HepG2 (cell line): Measurements from ENCODE around the gene SELENOH. TPM values are rescaled to one million over a fixed set of nuclear protein-coding genes. Genes with fewer than 3 reads are reported as not detected.

ENCODE experiments used
- ATAC-seq: fragments of 200-7000 bp; cut with Tn5 transposase; 3 replicates; pipeline ENCODE4 v1.9.1; 2020; ENCODE audit warnings: mild to moderate bottlenecking, moderate library complexity
- BruUV-seq: library from RNA; stranded (reverse); fragments of 400-500 nt; replicated peaks from 2 replicates; lab custom pipeline; 2021; lab: Mats Ljungman, UMichigan
- CTCF ChIA-PET: fragments of 300-600 bp; formaldehyde crosslinking; extraction: SDS; loops from one replicate; lab custom pipeline; 2021; ENCODE audit warnings: low total read pairs, inconsistent platforms, low intra/inter-chr PET ratio; lab: Yijun Ruan, JAX
- POLR2A ChIA-PET: fragments of 350-600 bp; sonication (Branson Sonifier 250); formaldehyde crosslinking; loops from one replicate; lab custom pipeline; 2020; ENCODE audit warnings: antibody characterized with exemption, inconsistent platforms; lab: Yijun Ruan, JAX
- DNase-seq: peaks from one replicate; pipeline ENCODE4 v3.0.0-alpha.2; 2015; ENCODE audit warnings: low spot score
- FAIRE-seq: peaks from 3 replicates; lab custom pipeline; 2011; peaks lifted over from hg19 to GRCh38; lab: Jason Lieb, UNC
- H2AFZ ChIP-seq: one replicate; pipeline ENCODE4 v1.6.1; 2011; ENCODE audit warnings: low read length, inconsistent platforms
- H3K27ac ChIP-seq: fragments of 300-600 bp; 3 replicates; pipeline ENCODE4 v1.8.0; 2011; ENCODE audit warnings: mixed run types, mild to moderate bottlenecking, mixed read lengths, low read length, inconsistent platforms; ENCODE audit not compliant: insufficient read depth; ENCODE audit errors: extremely low read length
- H3K27me3 ChIP-seq, 2 experiments: fragments of 200-600 bp in 1 of 2; 2 replicates in 1 of 2; 3 replicates in 1 of 2; pipeline versions ENCODE4 v1.6.0 to v1.8.0; 2011; ENCODE audit warnings: low read length in 2 of 2, mild to moderate bottlenecking in 2 of 2, moderate library complexity in 2 of 2, inconsistent platforms in 1 of 2; ENCODE audit not compliant: insufficient read depth in 2 of 2, control insufficient read depth in 1 of 2
- H3K36me3 ChIP-seq, 2 experiments: fragments of 200-600 bp in 1 of 2; replicated peaks in 1 of 2; 2 replicates in 1 of 2; 3 replicates in 1 of 2; pipeline versions ENCODE4 v1.5.1 to v1.8.0; 2011; ENCODE audit warnings: low read length in 2 of 2, inconsistent platforms in 1 of 2; ENCODE audit not compliant: insufficient read depth in 2 of 2, control insufficient read depth in 1 of 2
- H3K4me1 ChIP-seq: 2 replicates; pipeline ENCODE4 v1.5.1; 2012; ENCODE audit warnings: low read length, inconsistent platforms; ENCODE audit not compliant: insufficient read depth
- H3K4me2 ChIP-seq: 2 replicates; pipeline ENCODE4 v1.6.0; 2011; ENCODE audit warnings: low read depth, low read length, inconsistent platforms
- H3K4me3 ChIP-seq, 3 experiments: fragments of 200-600 bp in 1 of 3; sonication (generic), shearing (Covaris generic) in 1 of 3; replicated peaks in 1 of 3; 2 replicates each; pipeline ENCODE4 v1.5.1; 2011 to 2016; ENCODE audit warnings: low read length in 3 of 3, inconsistent platforms in 2 of 3, low read depth in 2 of 3, mild to moderate bottlenecking in 2 of 3, control low read depth in 1 of 3, mixed read lengths in 1 of 3; ENCODE audit not compliant: insufficient read depth in 1 of 3
- H3K79me2 ChIP-seq: one replicate; pipeline ENCODE4 v1.6.1; 2011; ENCODE audit warnings: low read length, inconsistent platforms; ENCODE audit not compliant: insufficient read depth
- H3K9ac ChIP-seq: 2 replicates; pipeline ENCODE4 v1.6.0; 2011; ENCODE audit warnings: mild to moderate bottlenecking, low read depth, low read length, inconsistent platforms; ENCODE audit not compliant: insufficient read depth
- H3K9me3 ChIP-seq: 2 replicates; pipeline ENCODE4 v1.5.1; 2012; ENCODE audit warnings: mild to moderate bottlenecking, low read length
- H4K20me1 ChIP-seq: 2 replicates; pipeline ENCODE4 v1.6.0; 2011; ENCODE audit warnings: inconsistent platforms, mild to moderate bottlenecking, low read length, moderate library complexity; ENCODE audit not compliant: insufficient read depth
- CEBPZ ChIP-seq: IDR thresholded peaks from 2 replicates; pipeline ENCODE4 v1.6.1; 2012; ENCODE audit warnings: low read length, improper control_type of control experiment
- EED ChIP-seq: sonication (generic); formaldehyde crosslinking; IDR thresholded peaks from 2 replicates; pipeline ENCODE4 v1.5.0; 2020; ENCODE audit warnings: mild to moderate bottlenecking, missing genetic modification reagents
- ELK4 ChIP-seq: sonication (generic); formaldehyde crosslinking; IDR thresholded peaks from 2 replicates; pipeline ENCODE4 v1.9.0; 2021; ENCODE audit warnings: missing genetic modification reagents, borderline replicate concordance
- HNF4G ChIP-seq, 2 experiments: sonication (generic) in 1 of 2; formaldehyde crosslinking in 1 of 2; IDR thresholded peaks; 2 replicates each; pipeline versions ENCODE4 v1.4.0 to v1.6.1; 2011 to 2020; ENCODE audit warnings: borderline replicate concordance in 2 of 2, low read depth in 2 of 2, mild to moderate bottlenecking in 2 of 2, low read length in 1 of 2, missing genetic modification reagents in 1 of 2, moderate library complexity in 1 of 2
- NFYC ChIP-seq: IDR thresholded peaks from 2 replicates; pipeline ENCODE4 v1.6.1; 2016; ENCODE audit warnings: missing genetic modification reagents, missing compliant biosample characterization
- NPAS2 ChIP-seq: sonication (generic); formaldehyde crosslinking; IDR thresholded peaks from 2 replicates; pipeline ENCODE4 v1.8.0; 2022; ENCODE audit warnings: mild to moderate bottlenecking, missing genetic modification reagents, borderline replicate concordance
- NRL ChIP-seq: sonication (generic); formaldehyde crosslinking; IDR thresholded peaks from 2 replicates; pipeline ENCODE4 v1.5.0; 2020; ENCODE audit warnings: missing genetic modification reagents, mild to moderate bottlenecking, moderate library complexity, borderline replicate concordance
- REL ChIP-seq: sonication (generic); formaldehyde crosslinking; conservative IDR thresholded peaks from 2 replicates; pipeline ENCODE4 v1.8.0; 2022; ENCODE audit warnings: mild to moderate bottlenecking, missing genetic modification reagents, moderate library complexity
- SOX6 ChIP-seq, 2 experiments: fragments of 450-650 bp in 1 of 2; sonication (generic) in 1 of 2; formaldehyde crosslinking in 1 of 2; IDR thresholded peaks; 2 replicates each; pipeline versions ENCODE4 v1.4.0 to v1.6.1; 2017 to 2020; ENCODE audit warnings: antibody characterized with exemption in 1 of 2, mild to moderate bottlenecking in 1 of 2, missing genetic modification reagents in 1 of 2
- ZFP62 ChIP-seq: sonication (generic); formaldehyde crosslinking; IDR thresholded peaks from 2 replicates; pipeline ENCODE4 v1.4.0; 2020; ENCODE audit warnings: missing genetic modification reagents
- ZNF546 ChIP-seq: sonication (generic); formaldehyde crosslinking; conservative IDR thresholded peaks from 2 replicates; pipeline ENCODE4 v1.8.1; 2023; ENCODE audit warnings: mild to moderate bottlenecking, missing genetic modification reagents
- ZNF747 ChIP-seq: sonication (generic); formaldehyde crosslinking; IDR thresholded peaks from 2 replicates; pipeline ENCODE4 v1.8.1; 2023; ENCODE audit warnings: missing genetic modification reagents, mild to moderate bottlenecking, borderline replicate concordance
- WGBS: methylation state at CpG from one replicate; pipeline ENCODE4 v1.1.6; 2017; ENCODE audit warnings: low lambda C conversion rate; 5-methylcytosine and 5-hydroxymethylcytosine counted together
- in situ Hi-C: cut with HindIII; loops from 2 replicates; pipeline ENCODE4 v1.10.0; 2017; ENCODE audit warnings: low pct_unique_long_range_greater_than_20kb; ENCODE audit not compliant: extremely low pct_ligation_motif_present
- intact Hi-C: fragments of 100-400 bp; cut with micrococcal nuclease; formaldehyde crosslinking; loops from one replicate; pipeline ENCODE4 v1.10.0; 2022; ENCODE audit not compliant: unreplicated experiment
- polyA plus RNA-seq, 8 experiments: library from polyadenylated mRNA; depleted of rRNA in 3 of 8; stranded (reverse) in 7 of 8; unstranded in 1 of 8; fragments of >200 nt; fragmentation: Illumina TruSeq in 4 of 8; extraction: Trizol in 4 of 8; gene quantifications; 2 replicates each; pipeline versions ENCODE4 v1.2.1 to v1.2.3, GENCODE V29; 2011 to 2016; ENCODE audit warnings: low read depth in 4 of 8, missing spikeins in 1 of 8, mixed read lengths in 1 of 8; ENCODE audit not compliant: insufficient read depth in 1 of 8
- total RNA-seq, 5 experiments: library from RNA; depleted of rRNA; stranded (reverse); fragments of >200 nt; fragmentation: Illumina TruSeq; extraction: Trizol; gene quantifications; 2 replicates each; pipeline ENCODE4 v1.2.3, GENCODE V29; 2016; ENCODE audit warnings: low read depth in 1 of 5
- TF ChIP-seq, protein P1 (sequence below): IDR thresholded peaks from 2 replicates; pipeline ENCODE4 v1.6.1; 2016

Gene SELENOH
- total and polyA plus RNA-seq, 2 of the 13 experiments (the other 11 are each of a cell fraction or from before 2014, with no cell fraction given) = 27.2 to 77.4 TPM

DNA sequence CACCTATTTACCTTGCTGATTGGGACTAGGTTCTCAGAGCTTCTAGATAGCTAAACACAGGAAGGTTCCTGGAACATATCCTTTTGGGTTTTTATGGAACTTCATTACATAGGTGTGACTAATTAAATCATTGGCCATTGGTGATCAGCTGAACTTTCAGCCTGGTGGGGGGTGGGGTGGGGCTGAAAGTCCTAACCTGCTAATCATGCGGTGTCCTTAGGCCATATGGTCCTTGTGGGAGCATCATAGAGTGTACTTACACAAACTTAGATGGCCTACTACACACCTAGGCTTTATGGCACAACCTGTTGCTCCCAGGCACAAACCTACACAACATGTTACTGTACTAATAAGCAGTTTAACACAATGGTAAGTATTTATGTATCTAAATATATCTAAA lies 8.6 kb upstream of the SELENOH start:
- Histone ChIP-seq H3K4me1 (no peaks in the 10 kb centered on the region), H3K9me3 (no peaks in the 10 kb centered on the region), H3K27me3 (no peaks in the 10 kb centered on the region), H3K36me3 (peaks cover 4 to 25% of the 10 kb centered on the region in 2 experiments), H3K9ac (no peak overlapping the region), H3K79me2 (peaks cover 39% of the 10 kb centered on the region), H2AFZ (no peak overlapping the region), H3K27ac (no peak overlapping the region), H3K4me3 (no peak overlapping the region), H3K4me2 (no peak overlapping the region), H4K20me1 (peaks cover 3% of the 10 kb centered on the region; the same call in 1 of the 2 replicates)
- FAIRE-seq (no peak), DNase-seq (no peak), ATAC-seq (no peak)
- POLR2A ChIA-PET = interaction anchor here (1.4 kb wide), 1 partner anchor 9 kb away, joined by 4 read pairs; the partner anchor contains the start of gene SELENOH
- in situ Hi-C loops = no loop called here
- TF ChIP-seq REL = no peak
- no peak for TF ChIP-seq HNF4G (IDR thresholded peaks at IDR 0.05; ENCODE audit: borderline replicate concordance, low read depth, low read length)
- no peak for TF ChIP-seq HNF4G (CRISPR knock-in tag; IDR thresholded peaks at IDR 0.05; ENCODE audit: borderline replicate concordance, low read depth)
- TF ChIP-seq SOX6 (IDR thresholded peaks at IDR 0.05) = no peak
- no peak for TF ChIP-seq SOX6 (CRISPR knock-in tag; IDR thresholded peaks at IDR 0.05)
- TF ChIP-seq NPAS2 (CRISPR knock-in tag) = no peak
- no peak for TF ChIP-seq CEBPZ
- TF ChIP-seq ZFP62 (CRISPR knock-in tag) = no peak
- TF ChIP-seq, protein P1, sequence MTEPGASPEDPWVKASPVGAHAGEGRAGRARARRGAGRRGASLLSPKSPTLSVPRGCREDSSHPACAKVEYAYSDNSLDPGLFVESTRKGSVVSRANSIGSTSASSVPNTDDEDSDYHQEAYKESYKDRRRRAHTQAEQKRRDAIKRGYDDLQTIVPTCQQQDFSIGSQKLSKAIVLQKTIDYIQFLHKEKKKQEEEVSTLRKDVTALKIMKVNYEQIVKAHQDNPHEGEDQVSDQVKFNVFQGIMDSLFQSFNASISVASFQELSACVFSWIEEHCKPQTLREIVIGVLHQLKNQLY (CRISPR knock-in tag) = no peak
- no peak for TF ChIP-seq NFYC (CRISPR knock-in tag)
- no peak for TF ChIP-seq ZNF747 (CRISPR knock-in tag)
- TF ChIP-seq EED (CRISPR knock-in tag) = no peak
- no peak for TF ChIP-seq ZNF546 (CRISPR knock-in tag)
- no peak for TF ChIP-seq ELK4
- no peak for TF ChIP-seq NRL
- 100% methylated on average over 1 of the region's 1 CpG for WGBS
- intact Hi-C loops = no loop called here
- TSS peak; percentile 22 for BruUV-seq
- CTCF ChIA-PET = no interaction called here
